HG03469 (cell line): Measurements from ENCODE around the gene CDK3.

Experiments
- ATAC-seq: cut with Tn5 transposase; IDR thresholded peaks from one replicate; pipeline ENCODE4 v1.9.1; 2021; ENCODE audit warnings: mild to moderate bottlenecking, moderate library complexity, moderate number of reproducible peaks; ENCODE audit not compliant: unreplicated experiment

CDK3 gene

DNA sequence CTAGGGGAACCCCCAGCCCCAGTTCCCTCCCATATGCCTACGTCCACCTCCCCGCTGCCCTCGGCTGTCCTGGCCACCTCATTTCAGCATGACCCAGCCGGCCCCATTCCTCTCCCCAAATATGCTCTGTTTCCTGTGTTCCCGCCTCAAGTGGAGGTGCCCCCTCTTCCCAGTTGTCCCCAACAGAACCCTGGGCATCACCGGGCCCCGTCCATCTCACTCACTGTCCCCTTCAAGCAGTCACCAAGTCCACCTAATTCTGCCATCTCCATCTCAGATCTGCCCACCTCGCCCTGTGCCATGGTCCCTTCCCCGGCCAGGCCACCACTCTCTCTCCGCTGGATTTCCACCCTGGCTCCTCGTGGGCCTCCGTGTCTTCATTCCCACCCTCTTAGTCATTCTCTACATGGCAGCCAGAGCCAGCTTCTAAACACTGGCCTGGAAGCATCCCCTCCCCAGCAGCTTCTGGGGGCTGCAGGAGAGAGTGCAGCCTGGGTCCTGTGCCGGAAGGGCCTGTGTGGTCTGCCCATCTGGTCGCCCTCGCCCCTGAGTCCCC lies 12.8 kb downstream of the CDK3 start:
- ATAC-seq = no peak

DNA sequence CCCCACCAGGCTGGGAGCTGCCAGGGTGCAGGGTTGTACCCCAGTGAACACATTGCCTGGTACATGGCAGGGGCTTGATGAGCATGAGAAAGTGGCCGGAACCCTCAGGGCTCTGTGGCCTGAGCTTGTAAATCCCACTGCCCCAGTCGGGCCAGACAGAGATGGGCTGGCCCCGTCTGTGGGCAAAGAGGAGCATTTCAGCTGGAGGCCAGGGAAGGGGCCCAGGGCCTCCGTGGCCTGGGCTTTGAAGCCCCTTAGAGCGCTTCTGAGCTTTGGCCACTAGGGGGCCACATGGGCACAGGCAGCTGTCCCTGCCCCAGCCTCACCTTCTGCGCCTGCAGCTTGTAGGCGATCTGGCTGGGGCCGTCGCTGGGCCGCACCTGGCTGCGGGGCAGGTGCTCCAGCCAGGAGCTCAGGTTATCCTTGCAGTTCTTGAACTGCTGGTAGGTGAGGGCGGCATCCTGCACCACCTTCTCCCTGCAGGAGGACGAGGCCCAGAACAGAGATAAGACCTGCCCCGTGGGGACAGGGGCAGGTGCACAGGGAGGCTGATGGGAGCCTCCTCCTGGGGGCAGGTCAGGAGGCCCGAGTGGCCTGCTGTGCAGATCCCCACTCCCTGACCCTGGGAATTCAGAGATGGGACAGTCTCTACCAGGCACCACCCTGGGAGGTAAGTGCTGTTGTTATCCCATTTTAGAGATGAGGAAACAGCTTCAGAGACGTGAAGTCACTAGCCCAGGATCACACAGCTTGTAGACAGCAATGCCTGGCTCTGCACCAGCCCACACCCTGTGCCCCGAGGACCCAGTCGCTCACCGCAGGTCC lies 13.7 kb downstream of the CDK3 start:
- no peak for ATAC-seq

- no peak for ATAC-seq
These were observed 14.2 kb downstream of the CDK3 start for GRCh38 chr17:76014925-76015261.

GRCh38 chr17:76017481-76018339 lies 17.1 kb downstream of the CDK3 start:
- no peak for ATAC-seq

GRCh38 chr17:76018340-76018680 lies 17.7 kb downstream of the CDK3 start:
- ATAC-seq = no peak

DNA sequence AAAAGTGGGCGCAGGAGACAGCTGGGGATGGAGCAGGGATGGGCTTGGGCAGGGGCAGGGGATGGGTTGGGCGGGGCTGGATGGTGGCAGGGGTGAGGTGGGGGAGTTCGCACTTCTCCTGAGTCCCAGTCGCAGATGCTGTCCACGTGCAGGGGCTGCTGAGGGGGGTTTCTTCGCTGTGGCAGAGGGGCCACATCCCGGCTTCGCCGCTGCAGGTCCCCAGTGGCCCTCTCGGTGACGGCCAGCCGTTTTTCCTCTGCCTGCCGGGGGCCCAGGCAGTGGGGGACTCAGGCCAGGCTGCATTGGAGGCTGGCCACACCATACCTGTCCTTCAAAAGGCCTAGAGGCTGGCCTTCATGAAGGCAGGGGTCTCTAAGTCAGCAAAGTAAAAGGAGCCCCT lies 18.1 kb downstream of the CDK3 start:
- no peak for ATAC-seq

DNA sequence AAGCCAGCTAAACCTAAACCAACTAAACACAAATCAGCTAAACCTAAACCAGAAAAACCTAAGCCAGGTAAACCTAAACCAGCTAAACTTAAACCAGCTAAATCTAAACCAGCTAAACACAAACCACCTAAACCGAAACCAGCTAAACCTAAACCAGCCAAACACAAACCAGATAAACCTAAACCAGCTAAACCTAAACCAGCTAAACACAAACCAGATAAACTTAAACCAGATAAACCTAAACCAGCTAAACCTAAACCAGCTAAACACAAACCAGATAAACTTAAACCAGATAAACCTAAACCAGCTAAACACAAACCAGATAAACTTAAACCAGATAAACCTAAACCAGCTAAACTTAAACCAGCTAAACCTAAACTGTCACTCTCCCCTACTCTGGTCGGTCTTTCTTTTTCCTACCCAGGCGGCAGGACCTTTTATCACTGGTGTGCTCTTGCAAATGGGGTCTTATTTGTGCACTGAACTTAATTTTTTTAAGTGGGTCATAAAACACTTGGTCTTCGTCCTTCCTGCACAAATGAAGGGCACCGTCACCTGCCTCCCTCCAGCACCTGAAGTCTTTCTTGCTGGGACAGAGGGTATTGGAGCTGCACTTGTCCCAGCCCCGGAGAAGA lies 19.3 kb downstream of the CDK3 start:
- ATAC-seq = no peak

DNA sequence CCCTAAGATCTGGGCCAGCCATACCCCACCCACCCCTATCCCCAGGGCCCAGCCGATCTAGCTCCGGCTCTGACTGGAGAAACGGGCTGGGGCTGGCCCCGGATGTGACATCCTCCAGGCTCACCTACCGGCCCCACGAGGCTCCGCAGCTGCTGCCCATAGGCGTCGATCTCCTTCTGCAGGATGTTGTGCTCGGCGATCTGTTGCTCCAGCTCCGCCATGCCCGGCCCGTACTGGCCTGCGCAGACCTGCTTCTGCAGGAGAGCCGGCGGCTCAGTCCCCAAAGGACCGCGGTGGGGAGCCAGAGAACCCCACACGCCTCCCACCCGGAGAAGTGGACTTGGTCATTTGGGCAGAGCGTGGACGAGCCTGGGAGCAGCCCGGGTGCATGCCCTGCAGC lies 21.6 kb downstream of the CDK3 start:
- no peak for ATAC-seq

- ATAC-seq = no peak
These were observed 22.6 kb downstream of the CDK3 start for GRCh38 chr17:76022973-76023899.

- ATAC-seq = no peak
These were observed 23.2 kb downstream of the CDK3 start for GRCh38 chr17:76023900-76024237.

GRCh38 chr17:76024353-76024752 lies 23.7 kb downstream of the CDK3 start:
- ATAC-seq = no peak

DNA sequence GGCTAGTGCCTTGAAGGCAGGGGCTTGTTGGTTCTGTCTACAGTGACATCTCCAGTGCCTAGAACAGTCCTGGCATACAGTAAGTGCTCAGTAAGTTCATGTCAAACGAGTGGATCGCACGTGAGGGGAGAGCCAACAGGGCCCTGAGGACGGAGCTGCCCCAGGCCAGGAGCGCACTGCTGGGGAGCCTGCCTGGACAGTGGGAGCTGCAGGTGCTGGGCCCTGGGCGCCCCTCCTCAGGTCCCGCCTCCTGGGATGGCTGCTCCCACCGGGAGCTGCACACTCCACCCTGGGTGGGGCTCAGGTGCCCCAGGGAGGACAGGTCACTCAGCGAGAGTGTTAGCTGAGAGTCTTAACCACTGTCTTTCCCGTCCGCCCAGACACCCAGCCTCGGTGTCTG lies 24.6 kb downstream of the CDK3 start:
- no peak for ATAC-seq

DNA sequence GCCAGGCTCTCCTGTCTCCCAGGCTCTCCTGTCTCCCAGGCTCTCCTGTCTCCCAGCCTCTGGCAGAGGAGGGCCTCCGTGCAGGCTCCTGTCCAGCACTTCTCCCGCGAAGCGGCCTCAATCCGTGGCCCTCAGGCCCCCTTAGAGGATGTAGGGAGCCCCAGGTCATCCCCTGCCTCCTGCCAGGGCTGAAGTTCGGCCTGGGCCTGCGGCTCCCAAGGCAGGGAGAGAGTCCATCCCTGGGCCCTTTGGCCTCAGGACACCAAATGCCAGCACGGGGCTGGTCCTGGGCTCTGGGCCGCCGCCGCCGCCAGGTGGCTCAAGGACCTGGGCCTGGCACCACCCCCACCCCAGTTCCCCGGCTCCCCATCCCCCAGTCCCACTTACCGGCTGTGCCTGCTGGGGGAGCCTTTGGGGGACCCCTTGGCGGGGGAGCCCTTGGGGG lies 26.1 kb downstream of the CDK3 start:
- ATAC-seq = no peak

GRCh38 chr17:76027159-76027839 lies 26.6 kb downstream of the CDK3 start, which contains the start of gene EVPL:
Gene EVPL (minus strand): TSS chr17:76027306. CDS start chr17:76027198, 108 bp downstream.
- ATAC-seq = no peak

GRCh38 chr17:76032073-76032779 lies 31.6 kb downstream of the CDK3 start:
- no peak for ATAC-seq

DNA sequence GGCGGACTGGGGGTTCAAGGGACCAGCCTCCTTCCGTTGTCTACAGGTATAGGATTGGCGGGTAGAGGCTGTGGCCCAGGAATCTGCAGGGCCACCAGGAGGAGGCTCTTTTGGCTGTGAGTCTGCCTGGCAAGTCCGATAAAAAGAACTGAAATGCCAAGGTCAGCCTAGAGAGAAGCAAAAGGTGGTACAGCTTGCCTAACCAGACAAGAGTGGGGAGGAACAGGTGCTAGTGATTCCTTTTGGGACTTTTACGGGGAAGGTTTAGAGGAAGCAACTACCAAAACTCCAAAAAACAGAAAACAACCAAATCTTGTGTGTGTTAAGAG lies 32.1 kb downstream of the CDK3 start:
- ATAC-seq = no peak

DNA sequence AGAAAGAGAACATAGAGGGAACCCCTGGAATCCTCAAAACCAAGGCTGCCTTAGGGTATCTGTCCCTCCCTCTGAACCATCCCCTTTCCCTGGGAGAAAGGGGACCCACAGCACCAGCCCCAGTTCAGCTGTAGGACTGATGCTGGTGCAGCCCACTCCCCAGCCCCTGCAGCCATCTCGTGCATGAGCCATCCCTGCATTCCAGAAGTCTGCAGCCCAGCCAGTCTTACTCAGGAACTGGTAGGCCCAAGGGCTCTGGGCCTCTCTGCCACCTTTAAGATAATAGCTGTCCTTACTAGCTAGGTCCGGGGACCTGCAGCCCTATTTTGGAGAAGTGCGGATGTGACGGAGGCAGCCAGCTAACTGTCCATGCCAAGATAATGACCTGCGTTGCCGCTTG lies 32.5 kb downstream of the CDK3 start:
- ATAC-seq = no peak

GRCh38 chr17:76034428-76035350 lies 34.0 kb downstream of the CDK3 start:
- ATAC-seq = no peak
